ENCODE measurements around the gene ATG9B. TPM values are rescaled to one million over a fixed set of nuclear protein-coding genes. Genes with fewer than 3 reads are reported as not detected.
A peak's percentile ranks its signal among the peaks of the same experiment; 100 is the strongest.

ATG9B gene
- total and polyA plus RNA-seq, 2 donors (not counting 3 experiments of a cell fraction or from before 2014, with no cell fraction given), result 0.04 TPM; not detected in 1

DNA sequence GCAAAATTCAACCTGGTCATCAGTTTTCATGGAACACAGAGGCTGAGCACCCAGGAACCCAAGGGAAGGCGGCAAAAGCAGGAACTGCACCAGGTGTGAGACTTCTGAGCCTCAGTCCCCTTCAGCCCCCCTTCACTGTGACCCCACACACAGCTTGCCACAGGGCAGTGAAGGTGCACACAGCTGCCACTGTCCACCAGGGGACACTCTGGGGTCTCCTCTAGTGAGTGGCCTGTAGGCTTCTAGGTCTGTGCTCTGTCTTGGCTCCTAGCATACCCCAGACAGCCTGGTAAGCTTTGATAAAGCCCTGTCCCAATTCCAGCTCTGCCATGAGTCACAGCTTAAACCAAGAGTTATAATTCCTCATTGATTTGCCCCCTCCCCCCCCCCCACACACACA is 58.3 kb downstream of the ATG9B start:
- no peaks in the 10 kb centered on the region for H3K4me1 ChIP-seq (ENCODE audit: control insufficient read depth, extremely low read depth, insufficient read depth, low read length)
- CTCF ChIA-PET, result interaction anchor here (1.0 to 3.2 kb wide), 7 partner anchors 18 to 158 kb away, joined by 3 to 26 read pairs (median 8); no protein-coding TSS in a partner anchor
- intact Hi-C loops (cut with micrococcal nuclease), result no loop called here
- FAIRE-seq (peak; percentile 18), DNase-seq (ENCODE audit: low read depth, low spot score) (peak; percentile 27)
- H3K9ac ChIP-seq (replicated peaks; ENCODE audit: extremely low read depth, insufficient read depth, low read length), result no peak overlapping the region
- no peaks in the 10 kb centered on the region for H3K9me1 ChIP-seq (replicated peaks; ENCODE audit: control insufficient read depth, extremely low read depth, insufficient read depth, low read length)
- no peak overlapping the region for H2AFZ ChIP-seq (ENCODE audit: low read depth, low read length)
- H3K79me2 ChIP-seq (ENCODE audit: control insufficient read depth, insufficient read depth, low read length), result no peaks in the 10 kb centered on the region
- H3K27me3 ChIP-seq (ENCODE audit: control insufficient read depth in 2 of 2, insufficient read depth in 2 of 2, low read length in 2 of 2), result peaks cover 7 to 19% of the 10 kb centered on the region in 2 experiments
- H3K9me3 ChIP-seq (replicated peaks; ENCODE audit: control insufficient read depth, insufficient read depth, low read length), result no peaks in the 10 kb centered on the region
- TF ChIP-seq FOS (IDR thresholded peaks at IDR 0.05; ENCODE audit: borderline replicate concordance, insufficient read depth, low read length) (no peak), MYC (IDR thresholded peaks at IDR 0.05; ENCODE audit: low read depth, low read length) (no peak), POLR2AphosphoS5 (IDR thresholded peaks at IDR 0.05; ENCODE audit: insufficient read depth, low read depth, low read length) (no peak), POLR2A (IDR thresholded peaks at IDR 0.05; ENCODE audit: low read depth, low read length) (no peak), JUN (IDR thresholded peaks at IDR 0.05; ENCODE audit: borderline replicate concordance, insufficient read depth, insufficient read length, low read depth) (no peak), EZH2 (IDR thresholded peaks at IDR 0.05; ENCODE audit: borderline replicate concordance, low read depth, low read length, severe bottlenecking) (no peak)
- TF ChIP-seq, protein P1, sequence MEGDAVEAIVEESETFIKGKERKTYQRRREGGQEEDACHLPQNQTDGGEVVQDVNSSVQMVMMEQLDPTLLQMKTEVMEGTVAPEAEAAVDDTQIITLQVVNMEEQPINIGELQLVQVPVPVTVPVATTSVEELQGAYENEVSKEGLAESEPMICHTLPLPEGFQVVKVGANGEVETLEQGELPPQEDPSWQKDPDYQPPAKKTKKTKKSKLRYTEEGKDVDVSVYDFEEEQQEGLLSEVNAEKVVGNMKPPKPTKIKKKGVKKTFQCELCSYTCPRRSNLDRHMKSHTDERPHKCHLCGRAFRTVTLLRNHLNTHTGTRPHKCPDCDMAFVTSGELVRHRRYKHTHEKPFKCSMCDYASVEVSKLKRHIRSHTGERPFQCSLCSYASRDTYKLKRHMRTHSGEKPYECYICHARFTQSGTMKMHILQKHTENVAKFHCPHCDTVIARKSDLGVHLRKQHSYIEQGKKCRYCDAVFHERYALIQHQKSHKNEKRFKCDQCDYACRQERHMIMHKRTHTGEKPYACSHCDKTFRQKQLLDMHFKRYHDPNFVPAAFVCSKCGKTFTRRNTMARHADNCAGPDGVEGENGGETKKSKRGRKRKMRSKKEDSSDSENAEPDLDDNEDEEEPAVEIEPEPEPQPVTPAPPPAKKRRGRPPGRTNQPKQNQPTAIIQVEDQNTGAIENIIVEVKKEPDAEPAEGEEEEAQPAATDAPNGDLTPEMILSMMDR (IDR thresholded peaks at IDR 0.05; ENCODE audit: extremely low read depth in 1 of 2, insufficient read depth in 1 of 2, low read depth in 1 of 2, low read length in 2 of 2), result peak; percentile 44 to 76
- no peak overlapping the region for H3K27ac ChIP-seq (ENCODE audit: insufficient read depth, low read depth, low read length)
- H4K20me1 ChIP-seq (replicated peaks; ENCODE audit: control insufficient read depth, extremely low read depth, insufficient read depth, low read length), result no peaks in the 10 kb centered on the region
- H3K4me2 ChIP-seq (ENCODE audit: insufficient read depth, low read length), result no peak overlapping the region
- no peak overlapping the region for H3K4me3 ChIP-seq (replicated peaks in 1 of 3; ENCODE audit: insufficient read depth in 1 of 3, low read depth in 1 of 3, low read length in 3 of 3)
- BruUV-seq (replicated peaks), result no TSS peak
- no peaks in the 10 kb centered on the region for H3K36me3 ChIP-seq (ENCODE audit: control insufficient read depth in 2 of 2, extremely low read depth in 1 of 2, insufficient read depth in 2 of 2, low read length in 2 of 2)
- POLR2A ChIA-PET, result no interaction called here
- dilution Hi-C loops (cut with MboI; ENCODE audit: extremely low pct_ligation_motif_present, low sequenced_read_pairs), result no loop called here
